HPDE6-E6E7 (cell line): Measurements from ENCODE around the gene MBOAT2.
"Not testable (repeated sequence)": the region's sequence is repeated elsewhere in the genome, so short reads cannot be mapped to it uniquely, and the experiment has no call there.

ENCODE experiments used
- DNase-seq: peaks from one replicate; pipeline ENCODE4 v3.0.0; 2011; ENCODE audit warnings: missing footprints; ENCODE audit errors: extremely low spot score

Gene MBOAT2

DNA sequence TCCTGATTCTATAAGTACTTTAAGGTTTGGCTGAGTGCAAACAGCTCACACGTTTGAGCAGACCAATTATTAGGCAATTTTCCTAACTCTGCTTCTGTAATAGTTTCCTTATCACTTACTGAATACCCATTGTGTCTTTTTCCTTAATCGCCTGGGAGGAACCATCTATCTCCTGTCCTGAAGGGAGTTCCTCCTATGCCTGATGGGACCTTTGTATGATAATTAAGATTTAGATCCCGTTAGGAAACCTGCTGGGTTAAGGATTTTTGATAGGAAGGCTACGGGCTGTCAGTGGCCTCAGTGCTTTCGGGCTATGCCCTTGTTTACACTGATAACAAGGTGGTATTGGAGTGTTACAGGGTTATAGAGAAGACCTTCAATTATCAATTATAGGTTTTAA, 106.8 kb downstream of the MBOAT2 start:
- DNase-seq, result not testable (repeated sequence)

DNA sequence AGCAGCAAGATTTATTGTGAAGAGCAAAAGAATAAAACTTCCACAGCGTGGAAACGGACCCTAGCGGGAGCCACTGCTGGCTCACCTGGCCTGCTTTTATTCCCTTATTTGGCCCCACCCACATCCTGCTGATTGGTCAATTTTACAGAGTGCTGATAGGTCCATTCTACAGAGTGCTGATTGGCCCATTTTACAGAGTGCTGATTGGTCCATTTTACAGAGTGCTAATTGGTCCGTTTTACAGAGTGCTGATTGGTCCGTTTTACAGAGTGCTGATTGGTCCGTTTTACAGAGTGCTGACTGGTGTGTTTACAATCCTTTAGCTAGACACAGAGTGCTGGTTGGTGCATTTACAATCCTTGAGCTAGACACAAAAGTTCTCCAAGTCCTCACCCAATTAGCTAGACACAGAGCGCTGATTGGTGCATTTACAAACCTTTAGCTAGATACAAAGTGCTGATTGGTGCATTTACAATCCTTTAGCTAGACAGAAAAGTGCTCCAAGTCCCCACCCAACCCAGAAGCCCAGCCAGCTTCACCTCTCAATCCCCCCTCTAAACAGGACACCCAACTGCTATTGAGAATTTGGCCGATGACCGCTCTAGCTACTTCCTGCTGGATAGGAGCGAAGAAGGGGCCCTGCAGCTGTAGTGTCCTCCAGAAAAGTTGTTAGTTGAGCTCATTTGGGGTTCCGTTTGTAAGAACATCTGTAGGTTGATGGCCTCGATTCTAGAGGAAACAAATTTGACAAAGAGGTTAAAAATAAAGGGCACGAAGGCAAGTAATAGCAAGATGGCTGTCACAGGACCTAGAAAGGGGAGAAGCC, 108.2 kb downstream of the MBOAT2 start:
- DNase-seq, result not testable (repeated sequence)

- DNase-seq, result no peak
Observed at GRCh38 chr2:8893978-8894820, 109.3 kb downstream of the MBOAT2 start.

- DNase-seq, result no peak
Observed at GRCh38 chr2:8893474-8893873, 110.0 kb downstream of the MBOAT2 start.

- no peak for DNase-seq
Observed at GRCh38 chr2:8892111-8892510, 111.4 kb downstream of the MBOAT2 start.

DNA sequence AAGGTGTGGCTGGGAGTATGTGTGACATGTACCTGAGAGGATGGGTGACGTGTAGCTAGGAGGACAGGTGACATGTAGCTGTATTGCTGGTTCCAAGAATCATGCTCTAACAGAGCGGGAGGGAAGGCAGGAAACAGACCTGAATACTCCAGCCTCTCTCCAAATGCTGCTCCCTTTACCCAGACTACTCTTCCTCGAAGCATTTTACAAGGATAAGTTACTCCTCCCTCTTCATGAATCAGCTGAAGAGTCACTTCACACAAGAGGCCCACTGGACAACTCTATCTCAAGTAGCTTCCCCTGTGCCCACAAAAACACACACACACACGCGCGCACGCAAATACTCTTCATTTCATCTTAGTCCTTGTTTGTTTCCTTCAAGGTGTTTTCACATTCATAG, 113.5 kb downstream of the MBOAT2 start:
- DNase-seq, result no peak

DNA sequence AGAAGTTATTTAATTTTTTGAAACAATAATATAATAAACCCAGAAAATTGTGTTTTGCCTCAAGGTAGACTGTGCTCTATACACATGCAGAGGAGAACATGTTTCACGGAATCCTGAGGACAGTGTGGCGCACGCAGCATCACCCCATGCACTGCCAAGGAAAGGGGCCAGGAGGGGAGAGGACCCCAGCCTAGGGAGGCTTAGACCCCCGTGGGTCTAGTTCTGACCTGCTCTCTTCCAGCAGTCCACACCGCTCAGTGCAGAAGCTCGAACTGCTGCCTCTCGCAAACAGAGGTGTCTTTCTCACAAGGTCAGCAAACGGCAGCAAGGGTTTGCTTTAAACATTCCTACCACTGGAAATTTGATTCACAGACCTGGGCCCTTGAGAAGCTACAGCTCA, 114.5 kb downstream of the MBOAT2 start:
- DNase-seq, result no peak

DNA sequence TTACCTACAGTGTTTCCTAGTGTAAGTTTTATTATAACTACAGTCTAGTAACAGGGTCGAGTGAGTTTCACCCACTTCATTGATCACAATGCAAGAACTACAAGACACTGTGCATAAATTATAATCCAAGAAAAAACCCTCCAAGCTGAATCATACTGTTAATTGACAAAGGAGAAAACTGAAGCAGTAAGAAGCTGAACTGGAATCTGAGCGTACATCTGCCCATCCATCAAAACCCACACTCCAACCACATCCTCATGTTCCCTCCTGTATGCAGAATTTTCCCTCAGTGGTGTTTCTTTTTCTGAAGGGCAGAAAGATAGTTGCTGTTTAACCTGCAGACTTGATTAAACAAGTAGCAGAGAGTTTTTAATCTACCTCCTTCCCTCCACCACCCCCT, 116.6 kb downstream of the MBOAT2 start:
- DNase-seq, result no peak

DNA sequence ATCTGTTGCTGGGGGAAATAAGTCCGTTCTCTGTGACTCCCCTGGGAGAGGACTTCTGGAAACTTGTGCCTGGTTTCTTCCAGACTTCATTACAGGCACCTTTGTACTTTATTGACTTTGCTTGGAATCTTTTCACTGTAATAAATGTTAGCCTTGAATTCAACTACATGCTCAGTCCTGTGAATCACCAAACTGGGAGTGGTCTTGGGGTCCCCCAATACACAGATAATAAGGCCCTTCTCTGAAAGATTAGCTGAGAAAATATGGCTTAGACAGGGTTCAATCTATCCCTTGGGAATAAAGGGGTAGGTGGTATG, 117.3 kb downstream of the MBOAT2 start:
- DNase-seq, result no peak

GRCh38 chr2:8885449-8886201, 117.9 kb downstream of the MBOAT2 start:
- DNase-seq, result no peak

DNA sequence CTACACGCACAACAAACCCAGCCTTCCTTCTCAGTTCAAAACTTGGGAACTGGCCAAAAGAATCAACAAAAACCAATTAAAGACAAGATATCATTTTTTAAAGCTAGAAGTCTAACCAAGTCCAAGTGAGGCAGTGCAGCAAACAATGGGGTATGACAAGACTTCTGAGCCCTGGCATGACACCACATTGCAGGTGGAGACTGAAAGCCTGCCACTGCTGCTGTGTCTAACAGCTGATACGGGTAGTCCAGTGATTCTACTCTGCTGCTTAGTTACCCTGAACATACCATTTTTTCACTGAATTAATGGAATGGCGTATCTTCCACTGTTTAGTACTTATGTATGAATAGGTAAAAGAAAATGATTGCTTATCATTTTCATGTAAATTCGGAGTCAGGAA, 118.7 kb downstream of the MBOAT2 start:
- DNase-seq, result no peak

- DNase-seq, result no peak
Observed at GRCh38 chr2:8882094-8882493, 121.4 kb downstream of the MBOAT2 start.

GRCh38 chr2:8877894-8878293, 125.6 kb downstream of the MBOAT2 start:
- DNase-seq, result no peak

DNA sequence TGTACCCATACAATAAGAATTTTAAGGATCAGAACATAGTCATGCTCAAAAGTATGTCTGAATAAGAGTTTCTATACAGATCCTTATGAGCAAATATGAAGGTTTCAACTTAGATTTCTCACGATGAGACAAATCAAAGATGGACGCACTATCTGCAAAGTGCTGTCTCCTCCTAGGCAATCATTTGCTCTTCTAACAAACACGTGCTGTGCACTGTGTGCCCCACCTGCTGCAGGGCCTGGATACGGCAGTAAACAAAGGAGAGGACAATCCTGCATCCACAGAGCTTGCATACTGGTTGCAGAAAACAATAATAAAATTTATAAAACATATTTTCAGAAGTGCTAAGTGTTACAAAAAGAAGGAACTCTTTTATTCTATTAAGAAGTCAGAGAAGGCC, 126.2 kb downstream of the MBOAT2 start:
- DNase-seq, result no peak

- no peak for DNase-seq
Observed at GRCh38 chr2:8876628-8877027, 126.9 kb downstream of the MBOAT2 start.

- DNase-seq, result no peak
Observed at GRCh38 chr2:8872821-8873432, 130.6 kb downstream of the MBOAT2 start.

DNA sequence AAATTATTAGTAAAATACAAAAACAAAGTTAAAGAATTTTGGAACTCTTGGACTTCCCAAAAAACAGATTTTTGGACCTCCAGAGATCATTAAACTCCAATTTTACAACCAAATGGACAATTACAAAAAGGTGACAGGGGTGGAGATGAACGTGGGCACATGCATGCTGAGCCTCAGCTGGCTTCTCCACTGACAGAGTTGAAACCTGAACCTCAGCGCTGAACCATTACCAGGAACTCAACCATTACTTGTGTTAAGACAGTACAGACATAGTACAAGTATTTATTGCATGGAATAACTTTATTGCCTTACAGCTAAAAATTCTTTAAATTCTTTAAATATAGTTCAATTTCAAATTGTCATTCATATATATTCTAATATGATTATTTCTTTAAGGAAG, 133.0 kb downstream of the MBOAT2 start:
- no peak for DNase-seq

DNA sequence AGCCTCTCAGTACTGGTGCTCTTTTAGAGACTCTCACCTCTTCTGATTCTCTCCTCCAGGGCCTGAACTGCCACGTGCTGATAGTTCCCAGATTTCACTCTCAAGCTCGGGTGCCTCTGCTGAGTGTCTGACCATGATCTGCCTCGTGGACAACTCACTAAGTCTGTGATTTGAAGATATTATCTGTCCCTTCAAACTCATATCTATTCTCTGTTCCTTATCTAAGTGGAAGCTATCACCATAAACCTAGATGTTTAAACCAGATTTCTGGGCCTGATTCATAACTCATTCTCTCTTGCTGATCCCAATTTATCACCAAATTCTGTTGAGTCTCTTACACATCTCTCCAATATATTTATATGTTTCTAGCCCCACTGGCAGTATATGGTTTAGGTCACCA, 136.1 kb downstream of the MBOAT2 start:
- DNase-seq, result no peak

GRCh38 chr2:8863331-8863953, 140.0 kb downstream of the MBOAT2 start:
- DNase-seq, result no peak

- no peak for DNase-seq
Observed at GRCh38 chr2:8862230-8862629, 141.3 kb downstream of the MBOAT2 start.

GRCh38 chr2:8861797-8862196, 141.7 kb downstream of the MBOAT2 start:
- DNase-seq, result no peak

GRCh38 chr2:8860239-8860638, 143.2 kb downstream of the MBOAT2 start:
- peak; percentile 61 for DNase-seq
